NCI-H2029 (cell line): ENCODE data around the gene SUGCT.
"Not testable (repeated sequence)": the region's sequence is repeated elsewhere in the genome, so short reads cannot be mapped to it uniquely, and the experiment has no call there.

Experiments used
- DNase-seq: peaks from one replicate; lab custom pipeline; 2025; lab: John Stamatoyannopoulos, UW

Gene SUGCT

GRCh38 chr7:40572810-40573465, 438.1 kb downstream of the SUGCT start:
- DNase-seq = no peak

- DNase-seq = no peak
These were observed 444.6 kb downstream of the SUGCT start for GRCh38 chr7:40579401-40579800.

- DNase-seq = no peak
These were observed 446.0 kb downstream of the SUGCT start for GRCh38 chr7:40580776-40581175.

GRCh38 chr7:40582539-40582938, 447.7 kb downstream of the SUGCT start:
- DNase-seq = no peak

- DNase-seq = no peak
These were observed 449.1 kb downstream of the SUGCT start for GRCh38 chr7:40583667-40584444.

GRCh38 chr7:40584667-40585433, 450.0 kb downstream of the SUGCT start:
- DNase-seq = no peak

GRCh38 chr7:40586197-40586596, 451.4 kb downstream of the SUGCT start:
- no peak for DNase-seq

GRCh38 chr7:40587419-40587818, 452.6 kb downstream of the SUGCT start:
- DNase-seq = no peak

GRCh38 chr7:40595129-40595528, 460.3 kb downstream of the SUGCT start:
- no peak for DNase-seq

GRCh38 chr7:40595832-40596231, 461.0 kb downstream of the SUGCT start:
- DNase-seq = no peak

- no peak for DNase-seq
These were observed 462.7 kb downstream of the SUGCT start for GRCh38 chr7:40597517-40597916.

- DNase-seq = no peak
These were observed 464.1 kb downstream of the SUGCT start for GRCh38 chr7:40598915-40599314.

- no peak for DNase-seq
These were observed 465.0 kb downstream of the SUGCT start for GRCh38 chr7:40599836-40600235.

GRCh38 chr7:40602351-40602750, 467.5 kb downstream of the SUGCT start:
- not testable (repeated sequence) for DNase-seq

- no peak for DNase-seq
These were observed 470.0 kb downstream of the SUGCT start for GRCh38 chr7:40604601-40605438.

GRCh38 chr7:40608321-40609075, 473.7 kb downstream of the SUGCT start:
- no peak for DNase-seq

GRCh38 chr7:40610461-40610860, 475.7 kb downstream of the SUGCT start:
- DNase-seq = no peak

GRCh38 chr7:40611095-40611871, 476.5 kb downstream of the SUGCT start:
- no peak for DNase-seq

- no peak for DNase-seq
These were observed 477.5 kb downstream of the SUGCT start for GRCh38 chr7:40612298-40612697.

- DNase-seq = no peak
These were observed 484.8 kb downstream of the SUGCT start for GRCh38 chr7:40619647-40620046.
